Body of pancreas (tissue), 4 donors: ENCODE data around the gene FBXO31.

Experiments
- CTCF ChIP-seq, 7 experiments: fragments of 450-650 bp in 4 of 7; fragments of 200-600 bp in 3 of 7; sonication (generic) in 3 of 7; IDR thresholded peaks; one replicate each; pipeline ENCODE4 v1.5.1; 2016 to 2019; ENCODE audit warnings: antibody characterized with exemption in 7 of 7
- POLR2A ChIP-seq, 3 donors: fragments of 450-650 bp; IDR thresholded peaks; one replicate each; pipeline ENCODE4 v1.6.1; 2016; ENCODE audit warnings: antibody characterized with exemption in 3 of 3, mild to moderate bottlenecking in 2 of 3

GRCh38 chr16:87424266-87424665, 40.7 kb upstream of the FBXO31 start:
- TF ChIP-seq CTCF (IDR thresholded peaks at IDR 0.05) (no peak), POLR2A (IDR thresholded peaks at IDR 0.05) (no peak)
